ENCODE measurements around the gene CNTN6. TPM values are rescaled to one million over a fixed set of nuclear protein-coding genes. Genes with fewer than 3 reads are reported as not detected.

CNTN6 gene
- total RNA-seq, 1 experiment from 2014 or later = not detected

- H3K4me1 ChIP-seq (ENCODE audit: control insufficient read depth in 1 of 2, insufficient read depth in 2 of 2, low read length in 2 of 2) = no peaks in the 10 kb centered on the region
- ChIA-PET CTCF (no interaction called here), POLR2A (no interaction called here), RAD21 (ENCODE audit: low non-redundant PET in 1 of 2, low total read pairs in 2 of 2, uncharacterized antibody in 2 of 2, unreplicated experiment in 2 of 2) (no interaction called here)
- H3K9me2 ChIP-seq (ENCODE audit: insufficient read depth) = no peaks in the 10 kb centered on the region
- H3K4me3 ChIP-seq (replicated peaks in 1 of 2; ENCODE audit: low read depth in 1 of 2, low read length in 2 of 2) = no peak overlapping the region
- H3K9ac ChIP-seq (ENCODE audit: low read length) = no peak overlapping the region
- DNase-seq (ENCODE audit: low read depth, low spot score) (no peak), ATAC-seq (no peak)
- intact Hi-C loops (cut with micrococcal nuclease) = no loop called here
- no TSS peak for BruUV-seq (replicated peaks)
- H3K9me3 ChIP-seq (ENCODE audit: control insufficient read depth in 1 of 2, insufficient read depth in 1 of 2, low read depth in 1 of 2, low read length in 2 of 2) = peaks cover 16 to 19% of the 10 kb centered on the region in 2 experiments; a peak in 3 of 4 replicates
- no peak overlapping the region for H3K27ac ChIP-seq (ENCODE audit: low read depth, low read length)
- H3K4me2 ChIP-seq (ENCODE audit: low read length) = no peak overlapping the region
- no peaks in the 10 kb centered on the region for H4K20me1 ChIP-seq (ENCODE audit: insufficient read depth)
- TF ChIP-seq CEBPB (IDR thresholded peaks at IDR 0.05; ENCODE audit: low read depth) (no peak), ATF3 (IDR thresholded peaks at IDR 0.05) (no peak), FOSL1 (IDR thresholded peaks at IDR 0.05; ENCODE audit: low read depth) (no peak), SIN3A (IDR thresholded peaks at IDR 0.05; ENCODE audit: low read depth) (no peak), POLR2A (IDR thresholded peaks at IDR 0.05; ENCODE audit: borderline replicate concordance, extremely low read depth, insufficient read depth, insufficient read length) (no peak), SP1 (IDR thresholded peaks at IDR 0.05; ENCODE audit: low read depth) (no peak), ZNF274 (IDR thresholded peaks at IDR 0.05; ENCODE audit: low read depth, low read length) (no peak), TCF7L2 (IDR thresholded peaks at IDR 0.05; ENCODE audit: borderline replicate concordance, extremely low read depth, insufficient read depth, insufficient read length) (no peak)
- no peaks in the 10 kb centered on the region for H3K36me3 ChIP-seq (ENCODE audit: control insufficient read depth in 1 of 2, insufficient read depth in 2 of 2, low read length in 2 of 2)
- H2AFZ ChIP-seq (ENCODE audit: low read depth, low read length, poor library complexity, severe bottlenecking) = no peak overlapping the region
- H3K27me3 ChIP-seq (ENCODE audit: insufficient read depth, low read length) = no peaks in the 10 kb centered on the region
- H3K79me2 ChIP-seq (ENCODE audit: insufficient read depth, low read length) = no peaks in the 10 kb centered on the region
Measured at GRCh38 chr3:1350885-1351284, 258.1 kb downstream of the CNTN6 start.

- TF ChIP-seq, protein P1, sequence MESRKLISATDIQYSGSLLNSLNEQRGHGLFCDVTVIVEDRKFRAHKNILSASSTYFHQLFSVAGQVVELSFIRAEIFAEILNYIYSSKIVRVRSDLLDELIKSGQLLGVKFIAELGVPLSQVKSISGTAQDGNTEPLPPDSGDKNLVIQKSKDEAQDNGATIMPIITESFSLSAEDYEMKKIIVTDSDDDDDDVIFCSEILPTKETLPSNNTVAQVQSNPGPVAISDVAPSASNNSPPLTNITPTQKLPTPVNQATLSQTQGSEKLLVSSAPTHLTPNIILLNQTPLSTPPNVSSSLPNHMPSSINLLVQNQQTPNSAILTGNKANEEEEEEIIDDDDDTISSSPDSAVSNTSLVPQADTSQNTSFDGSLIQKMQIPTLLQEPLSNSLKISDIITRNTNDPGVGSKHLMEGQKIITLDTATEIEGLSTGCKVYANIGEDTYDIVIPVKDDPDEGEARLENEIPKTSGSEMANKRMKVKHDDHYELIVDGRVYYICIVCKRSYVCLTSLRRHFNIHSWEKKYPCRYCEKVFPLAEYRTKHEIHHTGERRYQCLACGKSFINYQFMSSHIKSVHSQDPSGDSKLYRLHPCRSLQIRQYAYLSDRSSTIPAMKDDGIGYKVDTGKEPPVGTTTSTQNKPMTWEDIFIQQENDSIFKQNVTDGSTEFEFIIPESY (IDR thresholded peaks at IDR 0.05; ENCODE audit: extremely low read depth, insufficient replicate concordance, low read length) = no peak
- no peak for TF ChIP-seq SP1 (IDR thresholded peaks at IDR 0.05; ENCODE audit: low read depth)
- TF ChIP-seq EGR1 (IDR thresholded peaks at IDR 0.05; ENCODE audit: low read depth) = no peak
- TF ChIP-seq YY1 (IDR thresholded peaks at IDR 0.05; ENCODE audit: extremely low read depth, insufficient replicate concordance, low read depth, low read length) = no peak
- TF ChIP-seq MAX (IDR thresholded peaks at IDR 0.05) = no peak
- no peak for TF ChIP-seq JUND (IDR thresholded peaks at IDR 0.05)
- TF ChIP-seq ZFX (IDR thresholded peaks at IDR 0.05) = no peak
- no peak for TF ChIP-seq ELF1 (IDR thresholded peaks at IDR 0.05; ENCODE audit: borderline replicate concordance, low read depth)
- no peaks in the 10 kb centered on the region for H3K79me2 ChIP-seq (ENCODE audit: insufficient read depth, low read length)
- no peak overlapping the region for H3K4me2 ChIP-seq (ENCODE audit: low read length)
- no peaks in the 10 kb centered on the region for H3K4me1 ChIP-seq (ENCODE audit: control insufficient read depth in 1 of 2, insufficient read depth in 2 of 2, low read length in 2 of 2)
- no TSS peak for BruUV-seq (replicated peaks)
- ATAC-seq (no peak), DNase-seq (ENCODE audit: low read depth, low spot score) (no peak)
- H3K36me3 ChIP-seq (ENCODE audit: control insufficient read depth in 1 of 2, insufficient read depth in 2 of 2, low read length in 2 of 2) = no peaks in the 10 kb centered on the region
- ChIA-PET POLR2A (no interaction called here), CTCF (no interaction called here), RAD21 (ENCODE audit: low non-redundant PET in 1 of 2, low total read pairs in 2 of 2, uncharacterized antibody in 2 of 2, unreplicated experiment in 2 of 2) (no interaction called here)
- intact Hi-C loops (cut with micrococcal nuclease) = no loop called here
- no peaks in the 10 kb centered on the region for H3K9me2 ChIP-seq (ENCODE audit: insufficient read depth)
- no peak overlapping the region for H3K4me3 ChIP-seq (replicated peaks in 1 of 2; ENCODE audit: low read depth in 1 of 2, low read length in 2 of 2)
- H4K20me1 ChIP-seq (ENCODE audit: insufficient read depth) = no peaks in the 10 kb centered on the region
- no peak overlapping the region for H2AFZ ChIP-seq (ENCODE audit: low read depth, low read length, poor library complexity, severe bottlenecking)
- H3K27me3 ChIP-seq (ENCODE audit: insufficient read depth, low read length) = no peaks in the 10 kb centered on the region
- no peak overlapping the region for H3K9ac ChIP-seq (ENCODE audit: low read length)
- peaks cover 8 to 9% of the 10 kb centered on the region in 2 experiments; a peak in 3 of 4 replicates for H3K9me3 ChIP-seq (ENCODE audit: control insufficient read depth in 1 of 2, insufficient read depth in 1 of 2, low read depth in 1 of 2, low read length in 2 of 2)
- H3K27ac ChIP-seq (ENCODE audit: low read depth, low read length) = no peak overlapping the region
Measured at GRCh38 chr3:1355691-1356090, 262.9 kb downstream of the CNTN6 start.

All from HCT116 (cell line).